GM19328 (cell line): ENCODE results near the gene TCP10L.
"Not testable (repeated sequence)": the region's sequence is repeated elsewhere in the genome, so short reads cannot be mapped to it uniquely, and the experiment has no call there.

Experiments
- ATAC-seq: cut with Tn5 transposase; IDR thresholded peaks from one replicate; pipeline ENCODE4 v1.9.1; 2021; ENCODE audit warnings: mild to moderate bottlenecking, moderate library complexity; ENCODE audit not compliant: unreplicated experiment

The TCP10L gene

GRCh38 chr21:32585042-32585710 lies at the start of gene TCP10L:
TSS of gene TCP10L (minus strand) at chr21:32585523. CDS start at chr21:32584304, 1,219 bp downstream.
- no peak for ATAC-seq

GRCh38 chr21:32626621-32627196 lies 41.4 kb upstream of the TCP10L start:
- no peak for ATAC-seq

GRCh38 chr21:32618218-32618617 lies 32.9 kb upstream of the TCP10L start:
- ATAC-seq = not testable (repeated sequence)

- no peak for ATAC-seq
Measured at GRCh38 chr21:32613436-32614043, 28.2 kb upstream of the TCP10L start.

GRCh38 chr21:32612999-32613337 lies 27.6 kb upstream of the TCP10L start:
- ATAC-seq = no peak

- peak; percentile 94 for ATAC-seq
Measured at GRCh38 chr21:32612075-32612998, 27.0 kb upstream of the TCP10L start, which contains the start of gene CFAP298. TSS of gene CFAP298 (minus strand) at chr21:32612377. CDS start at chr21:32612243, 134 bp downstream.

- no peak for ATAC-seq
Measured at GRCh38 chr21:32611471-32611997, 26.2 kb upstream of the TCP10L start.

GRCh38 chr21:32610940-32611339 lies 25.6 kb upstream of the TCP10L start:
- not testable (repeated sequence) for ATAC-seq

- no peak for ATAC-seq
Measured at GRCh38 chr21:32608851-32609250, 23.5 kb upstream of the TCP10L start.

- ATAC-seq = no peak
Measured at GRCh38 chr21:32605469-32605868, 20.1 kb upstream of the TCP10L start.

GRCh38 chr21:32604464-32604863 lies 19.1 kb upstream of the TCP10L start:
- ATAC-seq = no peak

- no peak for ATAC-seq
Measured at GRCh38 chr21:32603131-32603530, 17.8 kb upstream of the TCP10L start.

- no peak for ATAC-seq
Measured at GRCh38 chr21:32602099-32602498, 16.8 kb upstream of the TCP10L start.

GRCh38 chr21:32599526-32599925 lies 14.2 kb upstream of the TCP10L start:
- no peak for ATAC-seq

GRCh38 chr21:32599091-32599490 lies 13.8 kb upstream of the TCP10L start:
- ATAC-seq = no peak

GRCh38 chr21:32597205-32597604 lies 11.9 kb upstream of the TCP10L start:
- ATAC-seq = no peak

- ATAC-seq = no peak
Measured at GRCh38 chr21:32595431-32595830, 10.1 kb upstream of the TCP10L start.

- no peak for ATAC-seq
Measured at GRCh38 chr21:32593690-32594089, 8.4 kb upstream of the TCP10L start.

- ATAC-seq = no peak
Measured at GRCh38 chr21:32592929-32593502, 7.7 kb upstream of the TCP10L start.

- no peak for ATAC-seq
Measured at GRCh38 chr21:32590130-32590529, 4.8 kb upstream of the TCP10L start.

GRCh38 chr21:32587651-32588050 lies 2.3 kb upstream of the TCP10L start:
- ATAC-seq = no peak
